Stomach (tissue), 4 donors: ENCODE measurements around the gene SYNDIG1.

ENCODE experiments used
- CTCF ChIP-seq, 7 experiments: fragments of 450-650 bp in 4 of 7; fragments of 200-600 bp in 3 of 7; sonication (generic) in 3 of 7; IDR thresholded peaks; one replicate each; pipeline ENCODE4 v1.5.1; 2016 to 2019; ENCODE audit warnings: antibody characterized with exemption in 7 of 7, control low read depth in 2 of 7, mild to moderate bottlenecking in 1 of 7
- POLR2A ChIP-seq, 4 donors: fragments of 450-650 bp; IDR thresholded peaks; one replicate each; pipeline ENCODE4 v1.6.1; 2016; ENCODE audit warnings: antibody characterized with exemption in 4 of 4, control low read depth in 2 of 4, mild to moderate bottlenecking in 1 of 4, moderate library complexity in 1 of 4

- TF ChIP-seq CTCF (IDR thresholded peaks at IDR 0.05) (no peak), POLR2A (IDR thresholded peaks at IDR 0.05) (no peak)
Observed at GRCh38 chr20:24443436-24443835, 26.0 kb upstream of the SYNDIG1 start.
